Suprapubic skin (tissue), 4 donors: Measurements from ENCODE around the gene GADL1.

Experiments
- EP300 ChIP-seq: sonication (generic); formaldehyde crosslinking; IDR thresholded peaks from one replicate; pipeline ENCODE4 v1.6.1; 2017; ENCODE audit warnings: antibody characterized with exemption
- POLR2A ChIP-seq, 2 donors: fragments of 450-650 bp; IDR thresholded peaks; one replicate each; pipeline ENCODE4 v1.6.1; 2017; ENCODE audit warnings: antibody characterized with exemption in 2 of 2, mild to moderate bottlenecking in 2 of 2, moderate library complexity in 2 of 2
- POLR2AphosphoS5 ChIP-seq, 3 donors: sonication (generic); formaldehyde crosslinking; IDR thresholded peaks; one replicate each; pipeline ENCODE4 v1.6.1; 2017; ENCODE audit warnings: antibody characterized with exemption in 3 of 3
- TF ChIP-seq, protein P1 (sequence below), 2 donors: fragments of 200-600 bp in 1 of 2; fragments of 450-650 bp in 1 of 2; sonication (generic) in 1 of 2; IDR thresholded peaks; one replicate each; pipeline ENCODE4 v1.5.1; 2016 to 2019; ENCODE audit warnings: antibody characterized with exemption in 2 of 2, mild to moderate bottlenecking in 1 of 2, moderate library complexity in 1 of 2

DNA sequence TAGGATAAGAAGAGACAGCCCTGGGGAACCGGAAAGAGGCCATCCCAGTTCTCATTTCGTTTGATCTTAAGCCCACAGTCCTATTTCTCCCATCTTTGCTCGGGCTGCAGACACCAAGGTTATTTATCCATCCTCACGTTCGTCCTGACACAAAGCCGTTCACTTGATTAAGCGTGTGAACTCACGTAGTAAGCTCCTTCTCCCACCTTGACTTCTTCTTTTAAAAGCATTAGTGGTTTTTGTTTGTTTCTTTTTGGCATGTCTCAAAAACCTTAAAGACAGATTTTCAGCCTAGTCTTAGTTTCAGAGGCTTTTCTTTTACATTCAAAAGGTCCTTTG is 217.1 kb downstream of the GADL1 start:
- TF ChIP-seq POLR2A (IDR thresholded peaks at IDR 0.05) = no peak
- TF ChIP-seq, protein P1, sequence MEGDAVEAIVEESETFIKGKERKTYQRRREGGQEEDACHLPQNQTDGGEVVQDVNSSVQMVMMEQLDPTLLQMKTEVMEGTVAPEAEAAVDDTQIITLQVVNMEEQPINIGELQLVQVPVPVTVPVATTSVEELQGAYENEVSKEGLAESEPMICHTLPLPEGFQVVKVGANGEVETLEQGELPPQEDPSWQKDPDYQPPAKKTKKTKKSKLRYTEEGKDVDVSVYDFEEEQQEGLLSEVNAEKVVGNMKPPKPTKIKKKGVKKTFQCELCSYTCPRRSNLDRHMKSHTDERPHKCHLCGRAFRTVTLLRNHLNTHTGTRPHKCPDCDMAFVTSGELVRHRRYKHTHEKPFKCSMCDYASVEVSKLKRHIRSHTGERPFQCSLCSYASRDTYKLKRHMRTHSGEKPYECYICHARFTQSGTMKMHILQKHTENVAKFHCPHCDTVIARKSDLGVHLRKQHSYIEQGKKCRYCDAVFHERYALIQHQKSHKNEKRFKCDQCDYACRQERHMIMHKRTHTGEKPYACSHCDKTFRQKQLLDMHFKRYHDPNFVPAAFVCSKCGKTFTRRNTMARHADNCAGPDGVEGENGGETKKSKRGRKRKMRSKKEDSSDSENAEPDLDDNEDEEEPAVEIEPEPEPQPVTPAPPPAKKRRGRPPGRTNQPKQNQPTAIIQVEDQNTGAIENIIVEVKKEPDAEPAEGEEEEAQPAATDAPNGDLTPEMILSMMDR (IDR thresholded peaks at IDR 0.05) = no peak
- TF ChIP-seq POLR2AphosphoS5 (IDR thresholded peaks at IDR 0.05) = no peak
- no peak for TF ChIP-seq EP300
